Muscle layer of colon (tissue), 2 donors: ENCODE data around the gene KLF6.

Source experiments
- H3K27ac ChIP-seq: one replicate; pipeline ENCODE4 v1.7.0; 2013; ENCODE audit warnings: low read depth, mild to moderate bottlenecking, low read length, moderate library complexity
- H3K27me3 ChIP-seq, 2 donors: one replicate each; pipeline ENCODE4 v1.7.0; 2013; ENCODE audit warnings: low read length in 2 of 2, mild to moderate bottlenecking in 2 of 2; ENCODE audit not compliant: insufficient read depth in 2 of 2, control insufficient read depth in 1 of 2
- H3K36me3 ChIP-seq: one replicate; pipeline ENCODE4 v1.7.0; 2013; ENCODE audit warnings: mild to moderate bottlenecking, low read length; ENCODE audit not compliant: insufficient read depth
- H3K4me1 ChIP-seq: one replicate; pipeline ENCODE4 v1.7.0; 2013; ENCODE audit warnings: mild to moderate bottlenecking, low read length; ENCODE audit not compliant: insufficient read depth
- H3K4me3 ChIP-seq, 2 donors: one replicate each; pipeline ENCODE4 v1.7.0; 2013; ENCODE audit warnings: low read length in 2 of 2, low read depth in 1 of 2, mild to moderate bottlenecking in 1 of 2, moderate library complexity in 1 of 2
- H3K9ac ChIP-seq: one replicate; pipeline ENCODE4 v1.7.0; 2013; ENCODE audit warnings: low read length
- H3K9me3 ChIP-seq: one replicate; pipeline ENCODE4 v1.7.0; 2013; ENCODE audit warnings: mild to moderate bottlenecking, low read length
- donor health status: abdominal sarcoma.
- donor health status: Adenocarcinoma of cecum.

The KLF6 gene

GRCh38 chr10:3785251-3785850 lies 342 bp upstream of the KLF6 start:
- no peaks in the 10 kb centered on the region for H3K9me3 ChIP-seq
- H3K27me3 ChIP-seq, result no peaks in the 10 kb centered on the region
- peaks cover 15% of the 10 kb centered on the region for H3K36me3 ChIP-seq
- H3K9ac ChIP-seq, result peak overlapping the region; percentile 95
- peak overlapping the region; percentile 99 for H3K27ac ChIP-seq
- peak overlapping the region; percentile 66 to 84 for H3K4me3 ChIP-seq
- H3K4me1 ChIP-seq, result peaks cover 16% of the 10 kb centered on the region

GRCh38 chr10:3783682-3784432 lies 1.2 kb downstream of the KLF6 start:
- Histone ChIP-seq H3K4me3 (peak overlapping the region; percentile 96 to 100), H3K27ac (peak overlapping the region; percentile 99), H3K4me1 (peaks cover 30% of the 10 kb centered on the region), H3K27me3 (no peaks in the 10 kb centered on the region), H3K36me3 (peaks cover 30% of the 10 kb centered on the region), H3K9ac (peak overlapping the region; percentile 100), H3K9me3 (no peaks in the 10 kb centered on the region)

DNA sequence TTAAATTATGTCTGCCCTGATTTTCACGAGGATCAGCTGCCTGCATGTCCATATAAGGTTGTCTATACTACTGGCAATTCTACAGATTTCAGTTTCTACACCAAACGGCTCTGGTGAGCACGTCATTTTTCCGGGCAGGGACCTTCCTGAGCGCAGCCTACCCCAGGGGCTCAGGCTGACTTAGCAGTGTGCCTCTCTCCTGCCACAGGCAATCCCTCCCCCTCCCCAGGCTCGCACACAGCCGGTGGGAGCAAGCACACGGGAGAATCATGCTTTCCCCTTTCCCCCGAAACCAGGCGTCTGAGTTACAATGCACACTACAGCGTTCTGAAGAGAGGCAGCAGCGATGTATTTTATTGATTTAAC lies 1.7 kb downstream of the KLF6 start:
- H3K36me3 ChIP-seq, result peaks cover 36% of the 10 kb centered on the region
- peak overlapping the region; percentile 96 to 100 for H3K4me3 ChIP-seq
- peak overlapping the region; percentile 100 for H3K9ac ChIP-seq
- peak overlapping the region; percentile 99 for H3K27ac ChIP-seq
- H3K9me3 ChIP-seq, result no peaks in the 10 kb centered on the region
- H3K27me3 ChIP-seq, result no peaks in the 10 kb centered on the region
- peaks cover 36% of the 10 kb centered on the region for H3K4me1 ChIP-seq

DNA sequence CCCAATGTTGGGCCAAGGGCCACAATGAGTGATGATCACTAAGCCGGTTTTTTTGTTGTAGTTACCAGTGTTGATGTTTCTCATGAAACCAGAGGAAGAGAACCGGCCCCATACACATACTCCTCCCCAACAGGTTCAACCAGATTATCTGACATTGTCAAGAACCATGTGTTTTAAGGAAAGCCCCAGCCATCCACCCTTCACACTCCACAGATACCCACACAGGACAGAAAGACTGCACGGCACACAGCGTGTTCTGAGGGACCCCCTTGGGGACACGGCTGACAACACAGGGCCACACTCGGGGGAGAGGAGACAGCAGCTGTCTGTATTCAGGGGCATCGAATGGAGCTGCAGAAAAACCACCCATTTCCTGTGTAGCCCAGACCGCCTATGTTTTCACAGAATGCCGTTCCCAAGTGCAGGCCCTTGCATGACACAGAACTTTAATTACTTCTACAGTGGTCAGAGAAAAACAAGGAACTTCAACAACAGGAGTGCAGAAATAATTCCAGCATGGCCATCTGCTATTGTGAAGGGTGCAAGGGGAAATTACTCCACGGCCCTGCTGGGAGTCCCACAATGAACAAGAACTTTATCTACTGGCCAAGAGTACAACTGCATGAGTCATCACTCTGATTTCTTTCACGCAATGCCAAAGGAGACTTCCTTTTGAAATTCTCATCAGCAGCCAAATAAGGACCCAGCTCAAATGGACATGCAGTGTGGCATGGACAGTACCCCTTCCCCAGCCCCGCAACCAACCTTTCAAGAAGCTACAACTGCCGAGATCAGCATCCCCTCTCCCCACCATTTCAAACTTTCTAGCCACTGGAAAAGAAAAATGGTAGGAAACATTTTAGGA lies 2.3 kb downstream of the KLF6 start:
- Histone ChIP-seq H3K36me3 (peaks cover 42% of the 10 kb centered on the region), H3K27ac (peak overlapping the region; percentile 99), H3K4me1 (peaks cover 42% of the 10 kb centered on the region)

DNA sequence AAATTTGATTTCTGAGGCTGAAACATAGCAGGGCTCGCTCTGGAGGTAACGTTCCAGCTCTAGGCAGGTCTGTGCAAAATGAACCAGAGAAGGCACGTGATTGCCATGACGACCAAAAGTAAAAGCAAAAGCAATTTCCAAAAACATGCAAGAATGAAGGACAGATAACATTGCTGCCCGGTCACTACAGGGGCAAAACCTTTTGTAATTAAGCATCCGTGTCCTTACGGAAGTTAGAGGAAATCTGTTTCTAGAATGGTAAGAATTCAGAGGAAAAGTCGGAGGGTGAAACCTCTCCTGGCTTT lies 2.9 kb downstream of the KLF6 start:
- Histone ChIP-seq H3K36me3 (peaks cover 46% of the 10 kb centered on the region), H3K9me3 (no peaks in the 10 kb centered on the region), H3K9ac (peak overlapping the region; percentile 100), H3K4me3 (peak overlapping the region; percentile 96 to 100), H3K4me1 (peaks cover 46% of the 10 kb centered on the region), H3K27ac (peak overlapping the region; percentile 99), H3K27me3 (no peaks in the 10 kb centered on the region)

More for the DNA sequence above, 2.3 kb downstream of the KLF6 start:
- Histone ChIP-seq H3K9ac (peak overlapping the region; percentile 100), H3K27me3 (no peaks in the 10 kb centered on the region), H3K4me3 (peak overlapping the region; percentile 96 to 100), H3K9me3 (no peaks in the 10 kb centered on the region)

DNA sequence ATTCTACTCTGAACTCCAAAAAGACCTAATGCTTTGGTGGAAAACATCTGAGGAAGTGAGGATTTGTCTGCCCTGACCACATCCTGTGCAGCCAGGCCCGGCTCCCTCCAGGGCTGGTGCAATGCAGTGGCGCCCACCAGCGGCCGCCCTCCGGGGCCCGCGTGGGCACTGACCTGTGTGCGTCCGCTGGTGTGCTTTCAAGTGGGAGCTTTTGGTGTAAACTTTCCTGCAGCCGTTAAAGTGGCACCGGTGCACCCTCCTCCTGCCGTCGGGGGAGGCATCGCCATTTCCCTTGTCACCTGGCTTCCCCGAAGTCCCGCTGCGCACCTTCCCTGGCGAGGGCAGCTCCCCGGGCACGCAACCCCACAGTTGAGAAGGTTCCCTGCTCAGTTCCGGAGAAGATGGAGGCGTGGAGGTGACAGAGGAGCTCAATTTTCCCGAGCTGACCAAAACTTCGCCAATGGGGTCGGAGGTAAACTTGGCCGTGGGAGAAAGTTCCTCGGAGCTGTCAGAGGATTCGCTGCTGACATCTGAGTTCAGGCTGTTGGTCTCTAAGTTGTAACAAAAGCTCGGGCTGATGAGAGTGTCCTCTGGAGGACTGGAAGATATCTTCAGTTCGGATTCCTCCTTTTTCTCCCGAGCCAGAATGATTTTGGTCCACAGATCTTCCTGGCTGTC lies 3.4 kb downstream of the KLF6 start:
- no peaks in the 10 kb centered on the region for H3K27me3 ChIP-seq
- peak overlapping the region; percentile 99 for H3K27ac ChIP-seq
- peak overlapping the region; percentile 96 to 100 for H3K4me3 ChIP-seq
- H3K36me3 ChIP-seq, result peaks cover 51% of the 10 kb centered on the region
- no peaks in the 10 kb centered on the region for H3K9me3 ChIP-seq
- H3K4me1 ChIP-seq, result peaks cover 51% of the 10 kb centered on the region
- peak overlapping the region; percentile 100 for H3K9ac ChIP-seq

DNA sequence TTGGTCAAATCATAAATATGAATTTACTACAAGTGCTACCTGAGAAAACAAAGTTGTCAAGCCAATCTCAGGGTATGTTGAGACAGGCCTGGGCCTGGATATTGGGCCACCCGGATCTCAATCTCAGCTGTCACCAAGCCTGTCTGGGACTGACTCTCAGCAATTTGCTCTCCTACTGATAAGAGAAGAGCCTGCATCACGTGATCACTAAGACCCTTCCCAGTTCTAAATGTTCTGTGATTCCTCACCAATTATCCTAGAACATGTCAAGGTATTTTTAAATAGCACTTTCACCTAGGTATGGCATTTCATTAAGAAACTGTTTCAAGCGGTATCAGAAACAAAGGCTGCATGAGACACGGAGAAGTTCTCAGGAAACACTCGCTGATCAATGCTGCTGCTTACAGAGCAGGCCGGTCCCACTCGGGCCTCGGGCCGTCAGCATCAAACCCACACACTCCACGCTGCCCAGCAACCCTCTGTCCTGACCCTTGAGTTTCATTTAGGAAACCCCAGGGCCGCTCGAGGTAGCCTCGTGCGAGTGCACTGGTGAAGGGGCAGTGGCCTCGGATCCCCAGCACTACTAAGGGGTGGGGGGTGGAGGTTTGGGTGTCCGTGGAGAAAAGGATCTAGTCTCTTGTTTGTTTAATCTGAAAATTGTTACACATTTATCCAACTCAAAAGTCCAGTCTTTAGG lies 4.1 kb downstream of the KLF6 start:
- Histone ChIP-seq H3K27me3 (no peaks in the 10 kb centered on the region), H3K4me1 (peaks cover 57% of the 10 kb centered on the region), H3K27ac (peak overlapping the region; percentile 99), H3K9me3 (no peaks in the 10 kb centered on the region), H3K4me3 (peak overlapping the region; percentile 96 to 100), H3K9ac (peak overlapping the region; percentile 100), H3K36me3 (peaks cover 55% of the 10 kb centered on the region)

GRCh38 chr10:3780021-3780770 lies 4.8 kb downstream of the KLF6 start:
- Histone ChIP-seq H3K9me3 (no peaks in the 10 kb centered on the region), H3K4me3 (peak overlapping the region; percentile 11 to 100), H3K4me1 (peaks cover 64% of the 10 kb centered on the region), H3K9ac (peak overlapping the region; percentile 100), H3K36me3 (peaks cover 63% of the 10 kb centered on the region), H3K27ac (peak overlapping the region; percentile 99), H3K27me3 (no peaks in the 10 kb centered on the region)

DNA sequence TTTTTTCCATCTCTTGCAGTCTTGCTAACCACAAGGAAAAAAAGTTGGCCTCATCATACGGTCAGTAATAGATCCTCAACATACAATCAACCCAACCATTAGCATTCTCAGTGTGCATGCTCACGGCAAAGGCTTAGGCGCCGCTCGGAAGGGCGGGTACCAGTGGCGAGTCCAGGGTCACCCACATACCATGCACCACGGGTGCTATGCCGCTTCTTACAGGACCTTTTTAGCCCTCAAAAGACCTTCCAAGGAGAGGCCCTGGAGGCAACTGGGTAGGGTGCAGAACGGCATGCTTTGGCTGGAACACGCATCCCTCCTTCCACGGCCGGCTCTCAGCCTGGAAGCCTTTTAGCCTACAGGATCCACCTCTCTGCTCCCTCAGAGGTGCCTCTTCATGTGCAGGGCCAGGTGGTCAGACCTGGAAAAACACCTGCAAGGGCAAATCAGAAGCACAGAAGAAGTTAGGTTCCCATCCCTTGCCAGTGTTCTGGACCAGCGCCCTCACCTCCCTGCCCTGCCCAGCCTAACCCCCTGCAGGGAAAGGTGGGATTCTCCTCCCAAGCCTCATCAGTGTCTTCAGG lies 5.8 kb downstream of the KLF6 start:
- peaks cover 70% of the 10 kb centered on the region for H3K4me1 ChIP-seq
- H3K9me3 ChIP-seq, result no peaks in the 10 kb centered on the region
- no peaks in the 10 kb centered on the region for H3K27me3 ChIP-seq
- peak overlapping the region; percentile 100 for H3K9ac ChIP-seq
- H3K36me3 ChIP-seq, result peaks cover 69% of the 10 kb centered on the region
- peak overlapping the region; percentile 99 for H3K27ac ChIP-seq
- H3K4me3 ChIP-seq, result peak overlapping the region in 1 of 2 donors; percentile 100

DNA sequence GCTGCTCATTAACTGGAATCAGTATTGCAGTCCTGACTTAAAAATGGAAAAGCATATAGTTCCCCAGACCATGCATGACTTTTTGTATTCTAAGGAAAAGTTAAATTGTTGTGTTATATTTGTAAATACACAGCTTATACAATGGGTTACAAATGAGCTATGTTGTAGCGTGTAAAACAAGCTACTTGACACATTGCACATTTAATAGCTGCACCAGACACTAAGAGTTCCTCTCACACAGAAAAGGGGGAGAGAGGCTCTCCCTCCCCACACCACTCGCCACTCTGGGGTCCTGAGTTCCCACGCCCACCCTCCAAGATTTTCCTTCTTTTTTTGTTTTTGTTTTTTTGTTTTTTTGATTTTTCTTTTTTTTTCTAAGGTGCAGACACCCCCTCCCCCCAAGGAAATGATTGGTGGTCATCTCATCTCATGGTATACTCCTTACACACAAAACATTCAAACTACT lies 6.3 kb downstream of the KLF6 start:
- Histone ChIP-seq H3K9ac (peak overlapping the region; percentile 100), H3K27me3 (no peaks in the 10 kb centered on the region), H3K4me1 (peaks cover 70% of the 10 kb centered on the region), H3K4me3 (peak overlapping the region in 1 of 2 donors; percentile 100), H3K27ac (peak overlapping the region; percentile 99), H3K36me3 (peaks cover 69% of the 10 kb centered on the region), H3K9me3 (no peaks in the 10 kb centered on the region)
